Measurements from ENCODE around the gene HBE1.
"Not testable (repeated sequence)": the region's sequence is repeated elsewhere in the genome, so short reads cannot be mapped to it uniquely, and the experiment has no call there.

Gene HBE1

DNA sequence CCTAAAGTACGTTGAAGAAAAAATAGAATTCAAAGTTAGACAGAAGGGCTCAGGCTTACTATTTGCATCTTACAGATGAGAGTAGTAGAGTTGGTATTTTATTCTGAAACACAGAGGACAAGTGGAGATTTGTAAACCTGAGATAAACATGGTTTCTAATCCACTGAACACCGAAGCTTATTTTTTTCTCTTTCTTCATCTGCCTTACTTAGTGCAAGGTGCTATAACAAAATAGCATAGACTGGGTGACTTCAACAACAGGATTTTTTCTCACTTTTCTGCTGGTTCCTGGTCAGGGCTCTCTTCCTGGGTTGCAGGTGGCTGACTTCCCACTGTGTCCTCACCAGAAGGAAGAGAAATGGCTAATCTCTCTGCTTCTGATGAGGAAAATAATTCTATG is 18.0 kb downstream of the HBE1 start:
- TF ChIP-seq, protein P1, sequence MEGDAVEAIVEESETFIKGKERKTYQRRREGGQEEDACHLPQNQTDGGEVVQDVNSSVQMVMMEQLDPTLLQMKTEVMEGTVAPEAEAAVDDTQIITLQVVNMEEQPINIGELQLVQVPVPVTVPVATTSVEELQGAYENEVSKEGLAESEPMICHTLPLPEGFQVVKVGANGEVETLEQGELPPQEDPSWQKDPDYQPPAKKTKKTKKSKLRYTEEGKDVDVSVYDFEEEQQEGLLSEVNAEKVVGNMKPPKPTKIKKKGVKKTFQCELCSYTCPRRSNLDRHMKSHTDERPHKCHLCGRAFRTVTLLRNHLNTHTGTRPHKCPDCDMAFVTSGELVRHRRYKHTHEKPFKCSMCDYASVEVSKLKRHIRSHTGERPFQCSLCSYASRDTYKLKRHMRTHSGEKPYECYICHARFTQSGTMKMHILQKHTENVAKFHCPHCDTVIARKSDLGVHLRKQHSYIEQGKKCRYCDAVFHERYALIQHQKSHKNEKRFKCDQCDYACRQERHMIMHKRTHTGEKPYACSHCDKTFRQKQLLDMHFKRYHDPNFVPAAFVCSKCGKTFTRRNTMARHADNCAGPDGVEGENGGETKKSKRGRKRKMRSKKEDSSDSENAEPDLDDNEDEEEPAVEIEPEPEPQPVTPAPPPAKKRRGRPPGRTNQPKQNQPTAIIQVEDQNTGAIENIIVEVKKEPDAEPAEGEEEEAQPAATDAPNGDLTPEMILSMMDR (IDR thresholded peaks at IDR 0.05; ENCODE audit: low read depth, low read length) = no peak
- H3K4me3 ChIP-seq (ENCODE audit: low read depth, low read length) = no peak overlapping the region

DNA sequence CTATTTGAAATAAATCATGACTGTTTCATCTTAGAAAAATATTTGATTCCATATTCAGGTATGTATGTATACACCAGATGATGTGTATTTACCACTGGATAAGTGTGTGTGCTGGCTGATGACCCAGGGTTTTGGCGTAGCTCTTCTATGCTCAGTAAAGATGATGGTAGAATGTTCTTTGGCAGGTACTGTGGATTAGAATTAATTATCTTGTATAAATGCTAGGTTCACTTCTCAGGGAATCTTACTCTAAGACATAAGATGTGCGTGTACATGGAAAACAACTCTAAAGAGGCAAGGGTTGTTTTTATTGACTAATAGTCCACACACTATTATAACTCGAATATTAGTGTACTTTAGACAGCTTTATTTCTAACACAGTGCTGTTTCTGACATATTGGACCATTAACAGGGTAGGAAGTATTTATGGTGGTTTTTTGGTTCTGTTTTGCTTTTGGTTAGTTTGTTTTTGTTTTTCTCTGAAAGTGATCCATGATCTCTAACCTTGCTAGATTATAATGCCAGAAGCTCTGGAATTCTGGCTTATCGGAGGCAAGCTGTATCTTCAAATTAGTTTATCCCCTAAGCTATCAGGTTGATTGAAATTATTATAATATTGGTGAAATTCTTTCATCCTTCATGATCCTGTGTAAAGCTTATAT is 19.1 kb downstream of the HBE1 start:
- no peak overlapping the region for H3K4me3 ChIP-seq (ENCODE audit: low read depth, low read length)
- TF ChIP-seq, protein P1 (IDR thresholded peaks at IDR 0.05; ENCODE audit: low read depth, low read length) = no peak

DNA sequence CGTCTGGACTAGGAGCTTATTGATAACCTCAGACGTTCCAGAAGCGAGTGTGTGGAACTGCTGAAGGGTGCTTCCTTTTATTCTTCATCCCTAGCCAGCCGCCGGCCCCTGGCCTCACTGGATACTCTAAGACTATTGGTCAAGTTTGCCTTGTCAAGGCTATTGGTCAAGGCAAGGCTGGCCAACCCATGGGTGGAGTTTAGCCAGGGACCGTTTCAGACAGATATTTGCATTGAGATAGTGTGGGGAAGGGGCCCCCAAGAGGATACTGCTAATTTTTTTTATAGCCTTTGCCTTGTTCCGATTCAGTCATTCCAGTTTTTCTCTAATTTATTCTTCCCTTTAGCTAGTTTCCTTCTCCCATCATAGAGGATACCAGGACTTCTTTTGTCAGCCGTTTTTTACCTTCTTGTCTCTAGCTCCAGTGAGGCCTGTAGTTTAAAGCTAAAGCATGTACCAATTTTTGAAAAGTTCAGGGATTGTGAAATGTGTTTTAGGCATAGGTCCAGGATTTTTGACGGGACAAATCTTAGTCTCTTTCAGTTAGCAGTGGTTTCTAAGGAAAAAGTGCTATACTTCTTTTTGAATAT is 19.8 kb downstream of the HBE1 start, which contains the start of gene HBG1:
Gene HBG1, minus strand, starts transcription at position 51 of the 590 bp plus-strand sequence. CDS start 53 bp downstream, outside the sequence.
- H3K4me3 ChIP-seq (ENCODE audit: low read depth, low read length) = not testable (repeated sequence)

DNA sequence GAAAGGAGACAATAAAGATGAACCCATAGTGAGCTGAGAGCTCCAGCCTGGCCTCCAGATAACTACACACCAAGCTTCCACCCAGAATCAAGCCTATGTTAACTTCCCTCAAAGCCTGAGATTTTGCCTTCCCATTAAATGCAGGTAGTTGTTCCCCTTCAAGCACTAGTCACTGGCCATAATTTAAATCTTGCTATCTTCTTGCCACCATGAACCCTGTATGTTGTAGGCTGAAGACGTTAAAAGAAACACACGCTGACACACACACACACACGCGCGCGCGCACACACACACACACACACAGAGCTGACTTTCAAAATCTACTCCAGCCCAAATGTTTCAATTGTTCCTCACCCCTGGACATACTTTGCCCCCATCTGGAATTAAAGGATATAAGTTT is 21.2 kb downstream of the HBE1 start:
- H3K4me3 ChIP-seq (ENCODE audit: low read depth, low read length) = not testable (repeated sequence)

DNA sequence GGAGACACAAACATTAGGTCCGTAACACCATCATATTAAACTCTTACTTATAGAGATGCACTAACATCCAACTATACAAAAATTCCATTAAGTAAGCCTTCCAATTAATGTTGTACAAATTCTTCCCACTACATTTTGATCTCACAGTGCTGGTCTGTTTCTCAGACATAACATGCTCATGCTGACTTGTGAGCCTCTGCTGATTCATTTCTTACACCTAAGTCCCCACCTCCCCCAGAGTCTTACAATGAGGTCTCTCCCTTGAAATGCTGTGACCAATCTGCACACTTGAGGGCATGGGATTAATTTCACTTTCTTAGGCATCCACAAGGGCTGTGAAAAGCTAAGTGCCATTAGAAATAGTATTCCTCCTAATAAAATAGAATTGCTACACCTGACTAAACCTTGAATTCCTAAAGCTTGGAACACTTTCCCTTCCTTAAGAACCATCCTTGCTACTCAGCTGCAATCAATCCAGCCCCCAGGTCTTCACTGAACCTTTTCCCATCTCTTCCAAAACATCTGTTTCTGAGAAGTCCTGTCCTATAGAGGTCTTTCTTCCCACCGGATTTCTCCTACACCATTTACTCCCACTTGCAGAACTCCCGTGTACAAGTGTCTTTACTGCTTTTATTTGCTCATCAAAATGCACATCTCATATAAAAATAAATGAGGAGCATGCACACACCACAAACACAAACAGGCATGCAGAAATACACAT is 22.1 kb downstream of the HBE1 start:
- TF ChIP-seq, protein P1 (IDR thresholded peaks at IDR 0.05; ENCODE audit: low read depth, low read length) = no peak
- H3K4me3 ChIP-seq (ENCODE audit: low read depth, low read length) = no peak overlapping the region

DNA sequence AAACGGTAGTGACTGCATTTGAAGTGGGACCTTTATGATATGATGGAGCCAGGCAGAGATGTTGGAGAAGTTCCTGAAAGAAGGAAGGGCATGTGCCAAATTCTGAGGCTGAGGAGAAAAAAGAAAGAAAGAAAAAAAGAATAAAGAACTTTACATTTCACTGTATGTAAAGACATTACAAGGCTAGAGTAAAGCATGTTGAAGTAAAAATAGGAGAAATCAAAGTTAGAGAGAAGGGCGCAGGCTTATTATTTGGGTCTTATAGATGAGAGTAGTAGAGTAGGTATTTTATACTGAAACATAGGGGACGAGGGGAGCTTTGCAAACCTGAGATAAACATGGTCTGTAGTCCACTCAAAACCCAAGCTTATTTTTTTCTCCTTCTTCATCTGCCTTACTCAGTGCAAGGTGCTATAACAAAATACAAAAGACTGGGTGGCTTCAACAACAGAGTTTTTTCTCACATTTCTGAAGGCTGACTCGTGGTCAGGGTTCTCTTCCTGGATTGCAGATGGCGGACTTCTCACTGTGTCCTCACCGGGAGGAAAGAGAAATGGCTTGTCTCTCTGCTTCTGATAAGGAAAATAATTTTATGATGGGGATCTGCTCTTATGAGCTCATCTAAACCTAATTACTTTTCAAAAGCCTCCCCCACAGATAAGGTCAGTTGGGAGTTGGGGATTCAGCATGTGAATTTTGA is 22.8 kb downstream of the HBE1 start:
- TF ChIP-seq, protein P1 (IDR thresholded peaks at IDR 0.05; ENCODE audit: low read depth, low read length) = no peak
- H3K4me3 ChIP-seq (ENCODE audit: low read depth, low read length) = no peak overlapping the region

DNA sequence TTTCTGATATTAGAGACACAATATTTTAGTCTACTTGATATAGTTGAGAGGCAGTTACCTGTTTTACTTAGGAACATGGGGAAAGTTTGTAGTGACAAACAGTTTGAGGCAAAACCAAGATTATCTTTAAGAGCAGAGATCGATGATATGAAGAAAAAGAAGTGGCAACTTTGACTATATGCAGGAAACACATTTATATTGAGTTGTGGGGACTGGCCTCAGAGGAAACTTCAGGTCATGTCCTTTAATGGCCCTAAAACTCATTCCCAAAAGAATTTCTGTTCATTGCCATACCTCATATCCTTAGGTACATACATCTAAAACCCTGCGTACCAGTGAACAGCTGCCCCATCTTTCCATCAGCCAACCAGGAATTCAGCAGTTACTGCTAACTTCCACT is 24.6 kb downstream of the HBE1 start:
- TF ChIP-seq, protein P1 (IDR thresholded peaks at IDR 0.05; ENCODE audit: low read depth, low read length) = no peak

DNA sequence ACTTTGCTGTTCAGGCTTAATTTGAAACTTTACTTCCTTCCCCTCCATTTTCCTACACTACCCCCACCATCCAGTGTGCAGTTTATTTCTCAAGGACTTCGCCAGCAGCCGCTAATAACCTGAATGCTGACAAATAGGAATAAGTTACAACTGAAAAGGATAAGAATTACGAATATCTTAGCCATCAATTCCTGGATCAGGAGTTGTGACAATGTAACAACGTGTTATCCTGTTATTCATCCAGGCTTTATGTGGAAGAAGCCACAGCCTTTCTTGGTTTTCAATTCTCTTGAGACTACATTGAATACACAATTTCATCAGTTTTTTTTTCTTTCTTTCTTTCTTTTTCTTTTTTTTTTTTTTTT is 25.9 kb downstream of the HBE1 start:
- TF ChIP-seq, protein P1 (IDR thresholded peaks at IDR 0.05; ENCODE audit: low read depth, low read length) = no peak
- no peak overlapping the region for H3K4me3 ChIP-seq (ENCODE audit: low read depth, low read length)

More for the DNA sequence above, 24.6 kb downstream of the HBE1 start:
- no peak overlapping the region for H3K4me3 ChIP-seq (ENCODE audit: low read depth, low read length)
